ENCODE measurements around the gene OR51E2. TPM values are rescaled to one million over a fixed set of nuclear protein-coding genes. Genes with fewer than 3 reads are reported as not detected.

OR51E2 gene
- total RNA-seq, 1 donor from 2014 or later = not detected

GRCh38 chr11:4695442-4695841 lies 2.2 kb downstream of the OR51E2 start:
- DNase-seq (ENCODE audit: low spot score, unreplicated experiment) = no peak
- TF ChIP-seq CTCF (IDR thresholded peaks at IDR 0.05; ENCODE audit: unreplicated experiment) = no peak
- Mint-ChIP-seq H3K27ac (no peak overlapping the region), H3K27me3 (no peaks in the 10 kb centered on the region), H3K36me3 (ENCODE audit: insufficient read depth) (no peaks in the 10 kb centered on the region), H3K4me1 (ENCODE audit: low read depth) (no peaks in the 10 kb centered on the region), H3K9me3 (ENCODE audit: low read depth) (no peaks in the 10 kb centered on the region), H3K4me3 (ENCODE audit: low read depth) (no peak overlapping the region)

- Mint-ChIP-seq H3K27ac (no peak overlapping the region), H3K36me3 (ENCODE audit: insufficient read depth) (no peaks in the 10 kb centered on the region)
- TF ChIP-seq CTCF (IDR thresholded peaks at IDR 0.05; ENCODE audit: unreplicated experiment) = no peak
Observed at GRCh38 chr11:4684631-4685285, 12.9 kb downstream of the OR51E2 start.

GRCh38 chr11:4682623-4683419 lies 14.8 kb downstream of the OR51E2 start:
- no peak for DNase-seq (ENCODE audit: low spot score, unreplicated experiment)
- H3K9me3 Mint-ChIP-seq (ENCODE audit: low read depth) = no peaks in the 10 kb centered on the region
- no peaks in the 10 kb centered on the region for H3K4me1 Mint-ChIP-seq (ENCODE audit: low read depth)
- H3K36me3 Mint-ChIP-seq (ENCODE audit: insufficient read depth) = no peaks in the 10 kb centered on the region
- TF ChIP-seq CTCF (IDR thresholded peaks at IDR 0.05; ENCODE audit: unreplicated experiment) = no peak
- no peak overlapping the region for H3K27ac Mint-ChIP-seq
- no peak overlapping the region for H3K4me3 Mint-ChIP-seq (ENCODE audit: low read depth)
- no peaks in the 10 kb centered on the region for H3K27me3 Mint-ChIP-seq

More at GRCh38 chr11:4684631-4685285, 12.9 kb downstream of the OR51E2 start:
- no peak for DNase-seq (ENCODE audit: low spot score, unreplicated experiment)
- H3K27me3 Mint-ChIP-seq = no peaks in the 10 kb centered on the region
- no peaks in the 10 kb centered on the region for H3K4me1 Mint-ChIP-seq (ENCODE audit: low read depth)
- H3K4me3 Mint-ChIP-seq (ENCODE audit: low read depth) = no peak overlapping the region
- H3K9me3 Mint-ChIP-seq (ENCODE audit: low read depth) = no peaks in the 10 kb centered on the region

- H3K9me3 Mint-ChIP-seq (ENCODE audit: low read depth) = no peaks in the 10 kb centered on the region
- DNase-seq (ENCODE audit: low spot score, unreplicated experiment) = no peak
- TF ChIP-seq CTCF (IDR thresholded peaks at IDR 0.05; ENCODE audit: unreplicated experiment) = no peak
- H3K36me3 Mint-ChIP-seq (ENCODE audit: insufficient read depth) = no peaks in the 10 kb centered on the region
- H3K4me1 Mint-ChIP-seq (ENCODE audit: low read depth) = no peaks in the 10 kb centered on the region
- H3K27ac Mint-ChIP-seq = no peak overlapping the region
- H3K27me3 Mint-ChIP-seq = no peaks in the 10 kb centered on the region
- H3K4me3 Mint-ChIP-seq (ENCODE audit: low read depth) = no peak overlapping the region
Observed at GRCh38 chr11:4680341-4680740, 17.3 kb downstream of the OR51E2 start.

GRCh38 chr11:4677948-4678347 lies 19.7 kb downstream of the OR51E2 start:
- Mint-ChIP-seq H3K4me3 (ENCODE audit: low read depth) (no peak overlapping the region), H3K27ac (no peak overlapping the region), H3K27me3 (no peaks in the 10 kb centered on the region), H3K9me3 (ENCODE audit: low read depth) (no peaks in the 10 kb centered on the region), H3K4me1 (ENCODE audit: low read depth) (peaks cover 2% of the 10 kb centered on the region), H3K36me3 (ENCODE audit: insufficient read depth) (no peaks in the 10 kb centered on the region)
- no peak for TF ChIP-seq CTCF (IDR thresholded peaks at IDR 0.05; ENCODE audit: unreplicated experiment)
- DNase-seq (ENCODE audit: low spot score, unreplicated experiment) = no peak
